Measurements from ENCODE around the gene ANKMY1.

DNA sequence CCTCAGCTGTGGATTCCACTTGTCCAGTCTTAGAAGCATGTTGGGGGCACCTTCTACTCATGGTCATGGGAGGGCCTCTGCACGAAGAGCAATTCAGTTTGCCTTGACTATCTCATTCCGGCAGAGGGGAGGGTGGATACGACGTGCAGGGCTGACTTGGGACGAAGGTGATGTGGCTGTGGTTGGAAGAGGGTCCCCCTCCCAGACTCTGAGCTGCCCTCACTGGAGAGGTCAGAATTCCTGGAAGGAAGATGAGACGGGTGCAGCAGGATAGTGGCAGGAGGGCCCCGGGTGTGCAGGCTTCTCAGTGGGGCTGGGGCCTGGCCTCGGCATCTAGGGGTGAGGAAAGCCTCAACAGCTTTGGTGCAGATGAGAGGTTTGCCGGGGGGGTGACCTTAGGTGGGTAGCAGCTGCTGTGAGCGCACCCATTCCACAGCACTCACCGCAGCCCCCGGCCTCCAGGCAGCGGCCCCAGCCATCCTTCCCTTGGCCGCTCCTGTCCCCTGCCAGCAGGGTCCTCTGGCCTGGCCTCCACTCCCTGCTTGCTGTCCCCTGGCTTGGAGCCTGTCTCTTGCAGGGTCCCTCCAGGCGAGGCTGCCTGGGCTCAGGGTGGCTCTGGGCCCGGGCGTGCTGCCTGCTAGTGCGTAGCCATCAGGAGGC is 13.7 kb upstream of the ANKMY1 start:
- TF ChIP-seq, protein P1, sequence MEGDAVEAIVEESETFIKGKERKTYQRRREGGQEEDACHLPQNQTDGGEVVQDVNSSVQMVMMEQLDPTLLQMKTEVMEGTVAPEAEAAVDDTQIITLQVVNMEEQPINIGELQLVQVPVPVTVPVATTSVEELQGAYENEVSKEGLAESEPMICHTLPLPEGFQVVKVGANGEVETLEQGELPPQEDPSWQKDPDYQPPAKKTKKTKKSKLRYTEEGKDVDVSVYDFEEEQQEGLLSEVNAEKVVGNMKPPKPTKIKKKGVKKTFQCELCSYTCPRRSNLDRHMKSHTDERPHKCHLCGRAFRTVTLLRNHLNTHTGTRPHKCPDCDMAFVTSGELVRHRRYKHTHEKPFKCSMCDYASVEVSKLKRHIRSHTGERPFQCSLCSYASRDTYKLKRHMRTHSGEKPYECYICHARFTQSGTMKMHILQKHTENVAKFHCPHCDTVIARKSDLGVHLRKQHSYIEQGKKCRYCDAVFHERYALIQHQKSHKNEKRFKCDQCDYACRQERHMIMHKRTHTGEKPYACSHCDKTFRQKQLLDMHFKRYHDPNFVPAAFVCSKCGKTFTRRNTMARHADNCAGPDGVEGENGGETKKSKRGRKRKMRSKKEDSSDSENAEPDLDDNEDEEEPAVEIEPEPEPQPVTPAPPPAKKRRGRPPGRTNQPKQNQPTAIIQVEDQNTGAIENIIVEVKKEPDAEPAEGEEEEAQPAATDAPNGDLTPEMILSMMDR (conservative IDR thresholded peaks at IDR 0.05 in 1 of 2, IDR thresholded peaks at IDR 0.05 in 1 of 2; ENCODE audit: extremely low read depth in 1 of 2, insufficient read depth in 1 of 2, low read depth in 1 of 2, low read length in 2 of 2): no peak
- no peak for TF ChIP-seq EZH2 (IDR thresholded peaks at IDR 0.05; ENCODE audit: borderline replicate concordance, low read length)

All from mammary epithelial cell (primary cell).